Suprapubic skin (tissue), 4 donors: ENCODE measurements around the gene RTL10. TPM values are rescaled to one million over a fixed set of nuclear protein-coding genes. Genes with fewer than 3 reads are reported as not detected.
A peak's percentile ranks its signal among the peaks of the same experiment; 100 is the strongest.

Source experiments
- DNase-seq, 2 donors: peaks; one replicate each; pipeline ENCODE4 v3.0.0-alpha.2; 2019; ENCODE audit warnings: low spot score in 2 of 2
- H3K27ac ChIP-seq: fragments of 200-600 bp; sonication (generic); one replicate; pipeline ENCODE4 v1.5.1; 2019
- H3K27me3 ChIP-seq: fragments of 200-600 bp; sonication (generic); one replicate; pipeline ENCODE4 v1.5.1; 2019
- H3K36me3 ChIP-seq: fragments of 200-600 bp; sonication (generic); one replicate; pipeline ENCODE4 v1.5.1; 2019
- H3K4me1 ChIP-seq: fragments of 200-600 bp; sonication (generic); one replicate; pipeline ENCODE4 v1.5.1; 2019
- H3K4me3 ChIP-seq: fragments of 200-600 bp; sonication (generic); one replicate; pipeline ENCODE4 v1.5.1; 2019; ENCODE audit warnings: mild to moderate bottlenecking
- H3K9me3 ChIP-seq: fragments of 200-600 bp; sonication (generic); one replicate; pipeline ENCODE4 v1.5.1; 2019
- CTCF ChIP-seq, 2 donors: fragments of 200-600 bp in 1 of 2; fragments of 450-650 bp in 1 of 2; sonication (generic) in 1 of 2; IDR thresholded peaks; one replicate each; pipeline ENCODE4 v1.5.1; 2016 to 2019; ENCODE audit warnings: antibody characterized with exemption in 2 of 2, mild to moderate bottlenecking in 1 of 2, moderate library complexity in 1 of 2
- EP300 ChIP-seq: sonication (generic); formaldehyde crosslinking; IDR thresholded peaks from one replicate; pipeline ENCODE4 v1.6.1; 2017; ENCODE audit warnings: antibody characterized with exemption
- POLR2A ChIP-seq, 2 donors: fragments of 450-650 bp; IDR thresholded peaks; one replicate each; pipeline ENCODE4 v1.6.1; 2017; ENCODE audit warnings: antibody characterized with exemption in 2 of 2, mild to moderate bottlenecking in 2 of 2, moderate library complexity in 2 of 2
- POLR2AphosphoS5 ChIP-seq, 3 donors: sonication (generic); formaldehyde crosslinking; IDR thresholded peaks; one replicate each; pipeline ENCODE4 v1.6.1; 2017; ENCODE audit warnings: antibody characterized with exemption in 3 of 3
- WGBS: methylation state at CpG from one replicate; pipeline ENCODE4 v1.1.5; 2018; 5-methylcytosine and 5-hydroxymethylcytosine counted together
- total RNA-seq, 4 donors: library from RNA; depleted of rRNA; stranded (reverse); fragments of >200 nt; gene quantifications; one replicate each; pipeline ENCODE4 v1.1.0, GENCODE V29; 2016

RTL10 gene
- total RNA-seq, 4 donors from 2014 or later: 21.8 to 46.2 (median 32.4) TPM

GRCh38 chr22:19808873-19809478 is 45.7 kb downstream of the RTL10 start:
- peak in 1 of 2 donors; percentile 74 for DNase-seq
- no peaks in the 10 kb centered on the region for H3K9me3 ChIP-seq
- no peak overlapping the region for H3K27ac ChIP-seq
- TF ChIP-seq POLR2A (IDR thresholded peaks at IDR 0.05) (no peak), CTCF (IDR thresholded peaks at IDR 0.05) (no peak), POLR2AphosphoS5 (IDR thresholded peaks at IDR 0.05) (no peak), EP300 (no peak)
- peaks cover 57% of the 10 kb centered on the region for H3K4me1 ChIP-seq
- H3K4me3 ChIP-seq: no peak overlapping the region
- WGBS: 86% methylated on average over 11 of the region's 11 CpGs
- no peaks in the 10 kb centered on the region for H3K27me3 ChIP-seq
- no peaks in the 10 kb centered on the region for H3K36me3 ChIP-seq

GRCh38 chr22:19807914-19808872 is 46.5 kb downstream of the RTL10 start:
- Histone ChIP-seq H3K27me3 (no peaks in the 10 kb centered on the region), H3K4me1 (peaks cover 61% of the 10 kb centered on the region), H3K36me3 (no peaks in the 10 kb centered on the region), H3K4me3 (no peak overlapping the region), H3K27ac (no peak overlapping the region), H3K9me3 (no peaks in the 10 kb centered on the region)
- WGBS: 95% methylated on average over 13 of the region's 20 CpGs
- DNase-seq: peak; percentile 53 to 79
- TF ChIP-seq EP300 (no peak), CTCF (IDR thresholded peaks at IDR 0.05) (no peak), POLR2A (IDR thresholded peaks at IDR 0.05) (no peak), POLR2AphosphoS5 (IDR thresholded peaks at IDR 0.05) (no peak)

GRCh38 chr22:19807161-19807913 is 47.3 kb downstream of the RTL10 start:
- H3K36me3 ChIP-seq: no peaks in the 10 kb centered on the region
- 69% methylated on average over 8 of the region's 15 CpGs for WGBS
- DNase-seq: peak; percentile 64 to 76
- no peaks in the 10 kb centered on the region for H3K9me3 ChIP-seq
- H3K27ac ChIP-seq: peak overlapping the region; percentile 3
- no peak for TF ChIP-seq POLR2AphosphoS5 (IDR thresholded peaks at IDR 0.05)
- no peak for TF ChIP-seq POLR2A (IDR thresholded peaks at IDR 0.05)
- no peak for TF ChIP-seq EP300
- TF ChIP-seq CTCF (IDR thresholded peaks at IDR 0.05): no peak
- peaks cover 65% of the 10 kb centered on the region for H3K4me1 ChIP-seq
- no peak overlapping the region for H3K4me3 ChIP-seq
- no peaks in the 10 kb centered on the region for H3K27me3 ChIP-seq

GRCh38 chr22:19806213-19807160 is 48.2 kb downstream of the RTL10 start:
- peak; percentile 84 to 89 for DNase-seq
- H3K36me3 ChIP-seq: no peaks in the 10 kb centered on the region
- peak overlapping the region; percentile 3 for H3K27ac ChIP-seq
- H3K9me3 ChIP-seq: no peaks in the 10 kb centered on the region
- 29% methylated on average over 32 of the region's 38 CpGs for WGBS
- peaks cover 63% of the 10 kb centered on the region for H3K4me1 ChIP-seq
- no peaks in the 10 kb centered on the region for H3K27me3 ChIP-seq
- H3K4me3 ChIP-seq: no peak overlapping the region
- TF ChIP-seq EP300 (no peak), POLR2AphosphoS5 (IDR thresholded peaks at IDR 0.05) (peak; percentile 6 to 58 (median 16))

- peak; percentile 58 to 61 for DNase-seq
- Histone ChIP-seq H3K36me3 (no peaks in the 10 kb centered on the region), H3K27me3 (no peaks in the 10 kb centered on the region), H3K27ac (peak overlapping the region; percentile 3), H3K9me3 (no peaks in the 10 kb centered on the region), H3K4me1 (peaks cover 62% of the 10 kb centered on the region), H3K4me3 (no peak overlapping the region)
- 58% methylated on average over 8 of the region's 8 CpGs for WGBS
- TF ChIP-seq EP300: no peak
- TF ChIP-seq POLR2AphosphoS5 (IDR thresholded peaks at IDR 0.05): no peak
- no peak for TF ChIP-seq CTCF (IDR thresholded peaks at IDR 0.05)
- TF ChIP-seq POLR2A (IDR thresholded peaks at IDR 0.05): no peak
Measured at GRCh38 chr22:19805821-19806212, 48.9 kb downstream of the RTL10 start.
